ENCODE results near the gene ACOXL.

ACOXL gene

GRCh38 chr2:110771547-110772382 lies 39.4 kb downstream of the ACOXL start:
- TF ChIP-seq CTCF (IDR thresholded peaks at IDR 0.05; ENCODE audit: insufficient read depth, low read depth, low read length, missing control alignments): no peak
- DNase-seq (ENCODE audit: low read depth): no peak
- no peak overlapping the region for H3K4me3 ChIP-seq (ENCODE audit: low read length)

GRCh38 chr2:110772383-110772755 lies 40.0 kb downstream of the ACOXL start:
- TF ChIP-seq CTCF (IDR thresholded peaks at IDR 0.05; ENCODE audit: insufficient read depth, low read depth, low read length, missing control alignments): no peak
- H3K4me3 ChIP-seq (ENCODE audit: low read length): no peak overlapping the region
- no peak for DNase-seq (ENCODE audit: low read depth)

GRCh38 chr2:110773401-110773921 lies 41.1 kb downstream of the ACOXL start:
- TF ChIP-seq CTCF (IDR thresholded peaks at IDR 0.05; ENCODE audit: insufficient read depth, low read depth, low read length, missing control alignments): no peak
- no peak overlapping the region for H3K4me3 ChIP-seq (ENCODE audit: low read length)
- no peak for DNase-seq (ENCODE audit: low read depth)

- no peak for TF ChIP-seq CTCF (IDR thresholded peaks at IDR 0.05; ENCODE audit: insufficient read depth, low read depth, low read length, missing control alignments)
- DNase-seq (ENCODE audit: low read depth): no peak
- H3K4me3 ChIP-seq (ENCODE audit: low read length): no peak overlapping the region
These were observed 42.3 kb downstream of the ACOXL start for GRCh38 chr2:110774701-110775100.

GRCh38 chr2:110777531-110778311 lies 45.3 kb downstream of the ACOXL start:
- DNase-seq (ENCODE audit: low read depth): no peak
- no peak overlapping the region for H3K4me3 ChIP-seq (ENCODE audit: low read length)
- TF ChIP-seq CTCF (IDR thresholded peaks at IDR 0.05; ENCODE audit: insufficient read depth, low read depth, low read length, missing control alignments): no peak

- no peak overlapping the region for H3K4me3 ChIP-seq (ENCODE audit: low read length)
- TF ChIP-seq CTCF (IDR thresholded peaks at IDR 0.05; ENCODE audit: insufficient read depth, low read depth, low read length, missing control alignments): no peak
- no peak for DNase-seq (ENCODE audit: low read depth)
These were observed 48.1 kb downstream of the ACOXL start for GRCh38 chr2:110780461-110780860.

All from epithelial cell of esophagus (primary cell).